ENCODE results near the gene NSMCE1. TPM values are rescaled to one million over a fixed set of nuclear protein-coding genes. Genes with fewer than 3 reads are reported as not detected.

The NSMCE1 gene
- total and polyA plus RNA-seq, 4 donors: 16.5 to 39.0 (median 21.7) TPM

DNA sequence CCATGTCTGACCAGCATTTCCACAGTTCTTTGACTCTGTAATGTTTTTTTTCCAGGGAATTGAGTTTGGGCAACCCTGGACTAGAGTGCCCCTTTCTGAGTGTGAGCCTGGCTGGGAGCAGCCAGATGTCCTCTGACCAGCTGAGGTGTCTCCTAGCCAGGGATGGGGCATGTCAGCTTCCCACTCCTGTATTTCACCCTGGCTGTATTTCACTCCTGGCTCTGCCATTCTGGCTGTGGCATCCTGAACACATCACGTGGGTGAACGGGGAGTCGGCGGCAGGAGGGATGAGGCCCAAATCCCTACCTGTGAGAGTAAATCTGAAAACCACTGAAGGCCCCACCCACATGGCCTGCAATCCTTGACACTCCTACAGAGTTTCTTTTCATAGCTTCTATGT lies 34.0 kb downstream of the NSMCE1 start:
- no peak overlapping the region for H3K4me3 ChIP-seq (ENCODE audit: low read depth in 1 of 3, low read length in 3 of 3)
- H3K9ac ChIP-seq (ENCODE audit: low read depth in 1 of 2, low read length in 2 of 2): peak overlapping the region in 1 of 2 donors; percentile 24
- H3K36me3 ChIP-seq (ENCODE audit: control insufficient read depth in 4 of 4, insufficient read depth in 3 of 4, low read depth in 1 of 4, low read length in 3 of 4): peaks cover 0 to 10% (median 4%) of the 10 kb centered on the region in 4 donors
- peak overlapping the region in 1 of 2 donors; percentile 78 for H3K27ac ChIP-seq (ENCODE audit: low read depth in 1 of 2, low read length in 2 of 2)
- TF ChIP-seq JUND (IDR thresholded peaks at IDR 0.05) (no peak), RAD21 (IDR thresholded peaks at IDR 0.05) (no peak), SP1 (IDR thresholded peaks at IDR 0.05) (no peak)
- TF ChIP-seq, protein P1, sequence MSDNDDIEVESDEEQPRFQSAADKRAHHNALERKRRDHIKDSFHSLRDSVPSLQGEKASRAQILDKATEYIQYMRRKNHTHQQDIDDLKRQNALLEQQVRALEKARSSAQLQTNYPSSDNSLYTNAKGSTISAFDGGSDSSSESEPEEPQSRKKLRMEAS (IDR thresholded peaks at IDR 0.05): no peak
- WGBS: 13% methylated on average over 4 of the region's 4 CpGs
- no peaks in the 10 kb centered on the region for H3K9me3 ChIP-seq (ENCODE audit: control insufficient read depth in 4 of 4, low read length in 3 of 4)
- H3K4me1 ChIP-seq (ENCODE audit: control insufficient read depth in 4 of 4, insufficient read depth in 4 of 4, low read length in 3 of 4): peaks cover 0 to 6% (median 4%) of the 10 kb centered on the region in 4 donors
- no peak for DNase-seq (ENCODE audit: low spot score)
- H3K27me3 ChIP-seq (ENCODE audit: control insufficient read depth in 4 of 4, insufficient read depth in 4 of 4, low read length in 3 of 4): no peaks in the 10 kb centered on the region

DNA sequence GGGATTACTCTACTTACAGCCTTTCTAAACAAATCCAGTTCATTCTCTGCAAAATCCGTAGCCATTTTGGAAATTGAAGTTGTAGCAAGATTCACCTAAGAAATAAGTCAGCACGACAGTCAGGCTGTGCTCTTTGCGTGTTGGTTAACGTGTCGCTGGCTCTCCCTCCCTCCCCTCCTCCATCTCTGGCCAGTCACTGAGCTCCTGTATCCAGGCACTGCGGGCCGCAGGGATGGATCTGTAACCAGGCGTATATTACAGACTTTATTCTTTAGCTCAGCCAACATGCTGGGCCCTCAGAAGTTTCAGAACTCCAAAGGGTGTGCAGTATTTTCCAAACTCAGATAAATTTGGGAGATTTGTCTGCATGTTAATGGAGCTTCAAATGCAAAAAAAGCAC lies 34.4 kb downstream of the NSMCE1 start:
- no peaks in the 10 kb centered on the region for H3K9me3 ChIP-seq (ENCODE audit: control insufficient read depth in 4 of 4, low read length in 3 of 4)
- peak overlapping the region in 1 of 2 donors; percentile 24 for H3K9ac ChIP-seq (ENCODE audit: low read depth in 1 of 2, low read length in 2 of 2)
- TF ChIP-seq, protein P2, sequence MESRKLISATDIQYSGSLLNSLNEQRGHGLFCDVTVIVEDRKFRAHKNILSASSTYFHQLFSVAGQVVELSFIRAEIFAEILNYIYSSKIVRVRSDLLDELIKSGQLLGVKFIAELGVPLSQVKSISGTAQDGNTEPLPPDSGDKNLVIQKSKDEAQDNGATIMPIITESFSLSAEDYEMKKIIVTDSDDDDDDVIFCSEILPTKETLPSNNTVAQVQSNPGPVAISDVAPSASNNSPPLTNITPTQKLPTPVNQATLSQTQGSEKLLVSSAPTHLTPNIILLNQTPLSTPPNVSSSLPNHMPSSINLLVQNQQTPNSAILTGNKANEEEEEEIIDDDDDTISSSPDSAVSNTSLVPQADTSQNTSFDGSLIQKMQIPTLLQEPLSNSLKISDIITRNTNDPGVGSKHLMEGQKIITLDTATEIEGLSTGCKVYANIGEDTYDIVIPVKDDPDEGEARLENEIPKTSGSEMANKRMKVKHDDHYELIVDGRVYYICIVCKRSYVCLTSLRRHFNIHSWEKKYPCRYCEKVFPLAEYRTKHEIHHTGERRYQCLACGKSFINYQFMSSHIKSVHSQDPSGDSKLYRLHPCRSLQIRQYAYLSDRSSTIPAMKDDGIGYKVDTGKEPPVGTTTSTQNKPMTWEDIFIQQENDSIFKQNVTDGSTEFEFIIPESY (IDR thresholded peaks at IDR 0.05): no peak
- TF ChIP-seq EGR1 (IDR thresholded peaks at IDR 0.05; ENCODE audit: low read depth in 2 of 2): no peak
- TF ChIP-seq HNF4A (conservative IDR thresholded peaks at IDR 0.05): no peak
- TF ChIP-seq TAF1 (conservative IDR thresholded peaks at IDR 0.05): no peak
- TF ChIP-seq RAD21 (IDR thresholded peaks at IDR 0.05): no peak
- TF ChIP-seq JUND (IDR thresholded peaks at IDR 0.05): no peak
- no peak overlapping the region for H3K4me3 ChIP-seq (ENCODE audit: low read depth in 1 of 3, low read length in 3 of 3)
- peaks cover 0 to 10% (median 4%) of the 10 kb centered on the region in 4 donors for H3K36me3 ChIP-seq (ENCODE audit: control insufficient read depth in 4 of 4, insufficient read depth in 3 of 4, low read depth in 1 of 4, low read length in 3 of 4)
- no peaks in the 10 kb centered on the region for H3K27me3 ChIP-seq (ENCODE audit: control insufficient read depth in 4 of 4, insufficient read depth in 4 of 4, low read length in 3 of 4)
- H3K27ac ChIP-seq (ENCODE audit: low read depth in 1 of 2, low read length in 2 of 2): no peak overlapping the region
- 85% methylated on average over 8 of the region's 8 CpGs for WGBS
- DNase-seq (ENCODE audit: low spot score): no peak
- peaks cover 0 to 6% (median 4%) of the 10 kb centered on the region in 4 donors for H3K4me1 ChIP-seq (ENCODE audit: control insufficient read depth in 4 of 4, insufficient read depth in 4 of 4, low read length in 3 of 4)

DNA sequence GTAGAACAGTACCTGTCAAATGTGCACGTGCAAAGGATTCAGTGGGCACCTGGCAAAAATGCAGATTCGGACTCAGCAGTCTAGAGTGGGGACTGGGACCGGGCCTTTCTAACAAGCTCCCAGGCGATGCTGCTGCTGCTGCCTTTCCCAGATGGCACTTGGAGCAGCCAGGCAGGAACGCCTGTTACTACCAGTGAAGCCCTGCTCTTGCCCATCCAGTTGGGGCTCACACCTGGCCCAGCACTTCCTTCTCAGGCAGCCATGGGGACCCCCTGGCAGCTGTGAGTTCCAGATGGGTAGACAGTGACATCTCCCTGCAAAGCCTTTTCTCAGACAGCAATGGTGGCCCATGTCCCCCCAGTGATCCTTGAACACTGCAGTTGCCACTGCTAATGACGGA lies 34.8 kb downstream of the NSMCE1 start:
- Histone ChIP-seq H3K9ac (ENCODE audit: low read depth in 1 of 2, low read length in 2 of 2) (no peak overlapping the region), H3K4me3 (ENCODE audit: low read depth in 1 of 3, low read length in 3 of 3) (no peak overlapping the region), H3K36me3 (ENCODE audit: control insufficient read depth in 4 of 4, insufficient read depth in 3 of 4, low read depth in 1 of 4, low read length in 3 of 4) (peaks cover 0 to 10% (median 4%) of the 10 kb centered on the region in 4 donors), H3K4me1 (ENCODE audit: control insufficient read depth in 4 of 4, insufficient read depth in 4 of 4, low read length in 3 of 4) (peaks cover 0 to 6% (median 4%) of the 10 kb centered on the region in 4 donors), H3K27me3 (ENCODE audit: control insufficient read depth in 4 of 4, insufficient read depth in 4 of 4, low read length in 3 of 4) (no peaks in the 10 kb centered on the region), H3K27ac (ENCODE audit: low read depth in 1 of 2, low read length in 2 of 2) (no peak overlapping the region), H3K9me3 (ENCODE audit: control insufficient read depth in 4 of 4, low read length in 3 of 4) (no peaks in the 10 kb centered on the region)
- TF ChIP-seq, protein P3, sequence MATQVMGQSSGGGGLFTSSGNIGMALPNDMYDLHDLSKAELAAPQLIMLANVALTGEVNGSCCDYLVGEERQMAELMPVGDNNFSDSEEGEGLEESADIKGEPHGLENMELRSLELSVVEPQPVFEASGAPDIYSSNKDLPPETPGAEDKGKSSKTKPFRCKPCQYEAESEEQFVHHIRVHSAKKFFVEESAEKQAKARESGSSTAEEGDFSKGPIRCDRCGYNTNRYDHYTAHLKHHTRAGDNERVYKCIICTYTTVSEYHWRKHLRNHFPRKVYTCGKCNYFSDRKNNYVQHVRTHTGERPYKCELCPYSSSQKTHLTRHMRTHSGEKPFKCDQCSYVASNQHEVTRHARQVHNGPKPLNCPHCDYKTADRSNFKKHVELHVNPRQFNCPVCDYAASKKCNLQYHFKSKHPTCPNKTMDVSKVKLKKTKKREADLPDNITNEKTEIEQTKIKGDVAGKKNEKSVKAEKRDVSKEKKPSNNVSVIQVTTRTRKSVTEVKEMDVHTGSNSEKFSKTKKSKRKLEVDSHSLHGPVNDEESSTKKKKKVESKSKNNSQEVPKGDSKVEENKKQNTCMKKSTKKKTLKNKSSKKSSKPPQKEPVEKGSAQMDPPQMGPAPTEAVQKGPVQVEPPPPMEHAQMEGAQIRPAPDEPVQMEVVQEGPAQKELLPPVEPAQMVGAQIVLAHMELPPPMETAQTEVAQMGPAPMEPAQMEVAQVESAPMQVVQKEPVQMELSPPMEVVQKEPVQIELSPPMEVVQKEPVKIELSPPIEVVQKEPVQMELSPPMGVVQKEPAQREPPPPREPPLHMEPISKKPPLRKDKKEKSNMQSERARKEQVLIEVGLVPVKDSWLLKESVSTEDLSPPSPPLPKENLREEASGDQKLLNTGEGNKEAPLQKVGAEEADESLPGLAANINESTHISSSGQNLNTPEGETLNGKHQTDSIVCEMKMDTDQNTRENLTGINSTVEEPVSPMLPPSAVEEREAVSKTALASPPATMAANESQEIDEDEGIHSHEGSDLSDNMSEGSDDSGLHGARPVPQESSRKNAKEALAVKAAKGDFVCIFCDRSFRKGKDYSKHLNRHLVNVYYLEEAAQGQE (IDR thresholded peaks at IDR 0.05): no peak
- TF ChIP-seq HNF4A (conservative IDR thresholded peaks at IDR 0.05) (no peak), NR2F2 (IDR thresholded peaks at IDR 0.05) (no peak), FOXA1 (IDR thresholded peaks at IDR 0.05) (no peak), YY1 (IDR thresholded peaks at IDR 0.05) (no peak)
- TF ChIP-seq, protein P2 (IDR thresholded peaks at IDR 0.05): no peak
- WGBS: 95% methylated on average over 6 of the region's 6 CpGs
- no peak for DNase-seq (ENCODE audit: low spot score)
